Stimulated activated CD4-positive, alpha-beta T cell treated with anti-CD3 and anti-CD28 coated beads, Interleukin-12 subunit alpha, Interleukin-12 subunit beta, amount 100 ng/mL, for 48 hours (primary cell): ENCODE measurements around the gene EIF3D.

Experiments used
- DNase-seq, 3 donors: peaks; one replicate each; pipeline ENCODE4 v3.0.0-alpha.2; 2020; ENCODE audit warnings: low read depth in 2 of 3, low spot score in 1 of 3

Gene EIF3D

GRCh38 chr22:36467946-36468345, 61.0 kb downstream of the EIF3D start:
- DNase-seq: peak in 1 of 3 donors; percentile 8

- DNase-seq: no peak
Observed at GRCh38 chr22:36467042-36467810, 61.7 kb downstream of the EIF3D start.

- DNase-seq: no peak
Observed at GRCh38 chr22:36466258-36466657, 62.7 kb downstream of the EIF3D start.

DNA sequence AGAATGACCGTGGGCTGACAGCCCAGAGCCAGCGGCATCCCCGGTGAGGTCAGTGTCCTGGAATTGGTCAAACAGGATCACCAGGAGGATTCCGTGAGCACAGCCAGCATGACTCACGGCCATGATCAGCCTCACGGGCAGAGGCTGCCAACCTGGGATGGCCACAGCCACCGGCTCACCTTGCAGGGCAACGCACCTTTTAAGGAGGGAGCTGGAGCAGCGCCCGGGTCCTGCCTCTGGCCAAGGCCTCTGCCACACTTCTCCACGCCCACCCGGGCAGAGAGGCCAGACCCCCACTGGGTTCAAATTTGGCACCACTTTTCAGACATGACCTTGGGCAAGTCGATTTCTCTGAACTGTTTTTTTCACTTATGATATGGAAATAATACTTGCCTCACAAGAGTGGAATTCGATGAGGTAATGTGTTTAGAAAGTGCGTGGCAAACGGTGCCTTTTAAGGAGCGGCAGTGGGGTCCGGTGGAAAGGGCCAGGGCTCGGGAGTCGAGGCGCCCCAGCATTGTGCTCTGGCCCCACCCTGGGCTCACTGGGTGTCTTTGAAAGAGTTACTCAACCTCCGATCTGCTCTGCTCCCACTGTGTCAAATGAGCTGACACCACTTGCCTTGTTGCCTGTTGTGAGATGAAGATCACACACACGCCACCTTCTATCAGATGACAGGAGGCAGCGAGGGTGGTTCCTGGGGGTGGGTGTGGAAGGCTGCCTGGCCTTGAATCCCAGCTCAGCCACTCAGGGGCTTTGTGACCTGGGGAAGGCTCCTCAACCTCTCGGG, 63.5 kb downstream of the EIF3D start:
- DNase-seq: no peak

- no peak for DNase-seq
Observed at GRCh38 chr22:36464715-36465231, 64.2 kb downstream of the EIF3D start.

- DNase-seq: no peak
Observed at GRCh38 chr22:36463783-36464184, 65.2 kb downstream of the EIF3D start.

GRCh38 chr22:36461665-36462649, 67.0 kb downstream of the EIF3D start:
- DNase-seq: no peak
